NCI-H1048 (cell line): ENCODE measurements around the gene EPS8L3.
"Not testable (repeated sequence)": the region's sequence is repeated elsewhere in the genome, so short reads cannot be mapped to it uniquely, and the experiment has no call there.

Experiments
- DNase-seq: peaks from one replicate; lab custom pipeline; 2025; lab: John Stamatoyannopoulos, UW

The EPS8L3 gene

DNA sequence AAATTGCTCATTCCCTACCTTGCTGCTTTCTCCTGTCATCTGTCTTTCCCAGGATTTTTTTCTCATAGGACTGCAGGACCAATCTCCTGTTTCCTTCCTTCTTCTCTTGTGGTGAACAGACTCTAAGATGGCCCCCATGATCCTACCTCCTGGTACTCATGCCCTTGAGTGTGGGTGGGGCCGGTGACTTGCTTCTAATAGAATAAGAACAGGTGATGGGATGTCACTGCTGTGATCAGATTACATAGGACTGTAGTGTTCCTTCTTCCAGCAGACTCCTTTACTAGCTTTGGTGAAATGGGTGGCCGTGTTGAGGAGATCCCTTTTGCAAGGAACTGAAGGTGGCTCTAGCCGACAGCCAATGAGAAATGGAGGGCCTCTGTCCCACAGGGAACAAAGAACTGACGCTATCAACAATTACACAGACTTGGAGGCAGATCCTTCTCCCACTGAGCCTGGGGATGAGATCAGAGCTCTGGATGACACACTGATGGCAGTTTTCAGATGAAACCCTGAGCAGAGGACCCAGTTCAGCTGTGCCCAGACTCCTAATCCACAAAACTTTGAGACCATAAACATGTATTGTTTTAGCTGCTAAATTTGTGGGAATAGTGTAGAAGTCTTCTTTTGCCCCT is 30.4 kb downstream of the EPS8L3 start:
- no peak for DNase-seq

- DNase-seq = no peak
Measured at GRCh38 chr1:109732390-109732881, 31.3 kb downstream of the EPS8L3 start.

DNA sequence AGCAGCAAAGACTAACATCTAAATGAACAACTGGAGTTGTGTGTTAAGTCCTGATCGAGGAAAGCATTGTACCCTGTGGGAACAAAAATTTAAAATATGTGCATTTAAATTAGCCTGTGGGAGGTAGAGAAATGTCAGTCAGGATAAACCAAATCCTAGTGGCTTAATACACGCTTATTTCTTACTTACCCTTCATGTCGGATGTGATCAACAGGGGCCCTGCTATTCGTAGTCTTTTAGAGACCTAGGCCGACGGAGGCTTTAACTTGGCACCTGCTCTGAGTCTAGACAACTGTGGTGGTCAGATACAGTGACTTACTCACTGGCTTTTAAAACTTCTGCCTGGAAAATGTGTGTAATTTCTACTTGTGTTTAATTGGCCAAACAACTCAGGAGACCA is 33.1 kb downstream of the EPS8L3 start:
- DNase-seq = no peak

DNA sequence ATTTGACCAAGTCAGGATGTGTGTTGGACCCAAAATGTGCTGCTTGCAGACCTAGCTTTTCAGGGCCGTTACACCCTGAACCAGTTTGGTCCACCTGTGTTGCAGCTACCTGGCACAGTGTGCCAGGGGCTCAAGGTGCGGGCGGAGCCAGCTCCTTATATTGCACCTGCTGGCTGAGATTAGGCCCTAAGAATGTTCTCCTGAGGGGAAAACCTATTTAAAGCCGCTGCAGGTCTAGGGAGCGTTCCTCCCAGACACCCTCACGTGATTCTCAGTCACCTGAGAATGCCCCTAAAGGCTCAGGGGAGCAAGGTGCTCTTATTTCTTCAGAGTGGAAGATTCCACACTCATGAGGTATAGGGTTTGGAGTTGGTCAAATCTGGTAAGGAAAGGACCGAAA is 34.9 kb downstream of the EPS8L3 start:
- no peak for DNase-seq

DNA sequence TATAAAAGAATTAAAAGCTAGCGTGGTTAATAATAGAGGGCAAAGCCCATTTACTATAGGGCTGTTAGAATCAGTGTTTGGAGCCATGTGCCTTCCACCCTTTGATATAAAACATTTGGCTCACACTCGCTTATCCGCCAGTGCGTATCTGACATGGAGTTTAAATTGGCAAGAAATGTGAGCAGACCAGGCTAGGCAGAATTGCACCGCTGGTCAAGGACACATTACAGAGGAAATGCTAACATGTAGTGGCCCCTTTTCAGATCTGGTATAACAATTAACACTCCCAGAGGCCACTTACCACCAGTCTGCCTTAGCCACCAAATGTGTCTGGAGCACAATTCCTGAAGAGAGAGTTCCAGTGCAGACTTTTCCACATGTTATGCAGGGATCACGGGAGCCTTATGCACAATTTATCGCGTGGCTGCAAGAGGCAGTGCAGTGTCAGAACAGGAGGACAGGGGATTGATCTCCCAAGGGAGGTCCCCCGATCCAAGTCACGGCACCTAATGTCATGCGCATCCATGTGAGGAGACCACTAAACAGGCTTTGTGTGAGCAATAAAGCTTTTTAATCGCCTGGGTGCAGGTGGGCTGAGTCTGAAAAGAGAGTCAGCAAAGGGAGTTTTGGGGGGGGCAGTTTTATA is 36.9 kb downstream of the EPS8L3 start:
- DNase-seq = no peak

DNA sequence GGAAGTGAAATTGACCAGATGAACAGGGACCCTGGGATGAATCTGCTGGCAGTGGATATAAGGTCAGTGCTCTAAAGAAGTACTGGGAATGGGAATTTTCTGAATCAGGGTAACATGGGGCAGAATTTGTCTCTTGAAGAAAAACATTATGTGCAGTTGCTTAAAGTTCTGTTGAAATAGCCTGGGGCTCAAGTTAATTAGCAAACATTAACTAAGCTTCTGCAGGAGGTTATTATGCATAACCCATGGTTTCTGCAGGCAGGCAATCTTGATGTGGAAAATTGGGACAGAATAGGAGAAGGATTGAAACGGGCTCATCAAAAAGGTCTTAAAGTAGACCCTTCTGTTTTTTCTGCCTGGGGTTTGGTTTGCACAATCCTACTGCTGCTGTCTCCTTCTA is 37.7 kb downstream of the EPS8L3 start:
- no peak for DNase-seq

GRCh38 chr1:109725510-109725909 is 38.2 kb downstream of the EPS8L3 start:
- DNase-seq = no peak

DNA sequence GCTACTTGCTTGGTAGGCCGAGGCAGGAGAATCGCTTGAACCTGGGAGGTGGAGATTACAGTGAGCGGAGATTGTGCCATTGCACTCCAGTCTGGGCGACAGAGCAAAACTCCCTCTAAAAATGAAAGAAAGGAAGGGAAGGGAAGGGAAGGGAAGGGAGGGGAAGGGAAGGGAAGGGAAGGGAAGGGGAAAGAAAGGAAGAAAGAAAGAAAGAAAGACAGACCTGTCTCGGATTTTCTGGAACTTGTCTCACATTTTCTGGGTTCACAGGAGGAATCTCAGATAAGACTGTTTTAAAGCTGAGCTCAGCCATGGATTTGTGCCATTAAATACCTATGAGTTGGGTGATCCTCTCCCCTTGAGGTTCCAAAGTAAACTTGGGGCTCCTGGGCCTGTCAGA is 38.8 kb downstream of the EPS8L3 start:
- DNase-seq = no peak

- no peak for DNase-seq
Measured at GRCh38 chr1:109722908-109723691, 40.6 kb downstream of the EPS8L3 start.

DNA sequence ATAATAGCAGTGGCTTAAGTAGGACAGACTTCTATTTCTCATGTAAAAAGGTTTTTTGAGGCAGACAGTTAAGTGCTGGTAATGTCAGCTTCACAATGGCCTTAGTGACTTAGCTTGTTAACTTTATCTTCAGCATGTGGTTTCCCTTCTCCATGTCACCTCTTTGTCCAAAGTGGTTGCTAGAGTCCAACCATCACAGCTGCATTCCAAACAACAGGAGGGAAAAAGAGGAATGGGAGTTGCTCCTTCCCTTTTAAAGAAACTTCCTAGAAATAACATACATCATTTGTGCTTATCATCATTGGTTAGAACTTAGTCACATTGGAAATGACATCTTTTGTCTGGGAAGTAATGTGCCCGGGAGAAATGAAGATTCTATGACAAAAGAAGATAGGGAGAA is 41.8 kb downstream of the EPS8L3 start:
- DNase-seq = no peak

- DNase-seq = no peak
Measured at GRCh38 chr1:109721042-109721441, 42.7 kb downstream of the EPS8L3 start.

GRCh38 chr1:109719337-109719837 is 44.3 kb downstream of the EPS8L3 start:
- DNase-seq = no peak

GRCh38 chr1:109718495-109718894 is 45.2 kb downstream of the EPS8L3 start:
- DNase-seq = no peak

DNA sequence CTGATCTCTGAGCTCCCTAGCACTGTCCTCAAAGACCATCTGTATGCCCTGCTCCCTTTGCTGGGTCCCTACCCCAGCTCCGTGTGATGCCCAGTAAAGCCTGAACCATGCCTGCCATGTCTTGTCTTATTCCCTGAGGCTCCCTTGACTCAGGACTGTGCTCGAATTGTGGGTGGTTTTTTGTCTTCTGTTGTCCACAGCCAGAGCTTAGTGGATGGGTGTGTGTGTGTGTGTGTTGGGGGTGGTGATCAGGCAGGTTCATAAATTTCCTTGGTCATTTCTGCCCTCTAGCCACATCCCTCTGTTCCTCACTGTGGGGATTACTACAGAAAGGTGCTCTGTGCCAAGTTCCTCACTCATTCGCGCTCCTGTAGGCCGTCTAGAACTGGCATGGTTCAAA is 46.0 kb downstream of the EPS8L3 start:
- no peak for DNase-seq

- no peak for DNase-seq
Measured at GRCh38 chr1:109716570-109717090, 47.1 kb downstream of the EPS8L3 start.

DNA sequence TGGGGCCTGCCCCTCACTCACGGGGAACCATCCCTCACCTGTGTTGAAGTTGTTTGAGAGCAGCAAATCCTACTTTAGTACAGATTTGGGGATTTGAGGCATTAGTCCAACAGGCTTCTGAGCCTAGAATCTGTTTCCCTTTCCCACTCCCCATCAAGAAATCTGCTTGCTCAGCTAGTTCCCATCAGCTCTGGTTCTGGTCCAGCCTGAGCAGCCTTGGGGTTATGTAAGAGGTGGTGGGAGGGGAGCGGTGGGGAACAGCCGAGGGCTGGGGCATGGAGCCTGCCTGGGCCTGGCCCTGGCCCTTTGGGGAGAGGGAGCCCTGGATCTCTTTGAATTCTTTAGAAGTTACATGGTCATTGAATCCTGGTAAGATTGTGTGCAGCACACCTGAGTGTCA is 47.6 kb downstream of the EPS8L3 start:
- no peak for DNase-seq

GRCh38 chr1:109714661-109715372 is 48.9 kb downstream of the EPS8L3 start:
- DNase-seq = no peak

GRCh38 chr1:109713636-109714035 is 50.1 kb downstream of the EPS8L3 start:
- no peak for DNase-seq

DNA sequence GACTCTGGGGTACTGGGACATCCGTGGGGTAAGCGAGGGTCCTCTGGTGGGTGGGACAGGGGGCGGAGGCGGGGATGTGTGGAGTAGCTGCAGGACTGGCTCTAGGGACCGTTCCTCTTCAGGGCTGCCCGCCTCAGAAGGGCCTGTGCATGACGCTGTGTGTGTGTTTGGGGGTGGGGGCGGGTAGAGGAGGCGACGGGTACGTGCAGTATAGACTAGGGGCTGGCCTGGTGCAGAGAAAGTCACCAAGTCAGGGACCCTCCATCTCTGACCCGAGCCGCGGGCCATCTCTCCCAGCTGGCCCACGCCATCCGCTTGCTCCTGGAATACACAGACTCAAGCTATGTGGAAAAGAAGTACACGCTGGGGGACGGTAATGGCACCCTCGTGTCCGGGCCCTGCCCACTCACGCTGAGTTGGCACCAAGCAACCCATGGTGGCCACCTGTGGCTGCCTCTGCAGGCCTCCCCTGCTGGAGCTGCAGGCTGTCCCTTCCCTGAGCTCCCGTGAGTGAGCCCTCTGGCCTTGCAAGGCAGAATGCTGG is 51.3 kb downstream of the EPS8L3 start:
- no peak for DNase-seq

DNA sequence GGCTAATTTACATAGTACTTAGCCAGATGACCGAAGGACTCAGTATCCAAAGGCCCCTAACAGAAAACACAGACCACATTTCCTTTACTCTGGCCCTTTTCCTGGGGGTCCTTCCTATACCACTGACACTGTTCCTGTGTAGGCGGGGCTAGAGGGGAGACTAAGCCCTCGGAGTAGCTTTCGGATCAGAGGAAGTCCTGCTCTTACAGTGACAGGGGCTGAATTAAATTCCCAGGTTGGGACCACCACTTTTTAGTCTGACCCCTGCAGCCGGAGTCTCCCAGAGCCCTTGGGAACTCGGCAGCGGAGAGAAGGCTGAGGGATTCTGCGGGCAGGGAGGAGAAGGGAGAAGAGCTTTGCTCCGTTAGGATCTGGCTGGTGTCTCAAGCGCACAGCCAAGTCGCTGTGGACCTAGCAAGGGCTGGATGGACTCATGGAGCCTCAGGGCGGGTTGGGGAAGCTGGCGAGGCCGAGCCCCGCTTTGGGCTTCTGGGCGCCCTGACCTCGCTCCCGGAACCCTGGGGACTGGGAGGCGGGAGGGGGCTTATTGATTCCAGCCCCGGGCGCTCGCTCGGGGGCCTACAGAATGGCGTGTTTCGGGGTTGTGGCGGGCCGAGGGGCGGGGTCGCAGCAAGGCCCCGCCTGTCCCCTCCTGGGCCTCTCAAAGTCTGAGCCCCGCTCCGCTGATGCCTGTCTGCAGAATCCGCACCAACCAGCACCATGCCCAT is 52.0 kb downstream of the EPS8L3 start, which contains the start of gene GSTM5:
TSS of gene GSTM5 (plus strand) at position 659 of the 728 bp plus-strand sequence. CDS start at position 721, 62 bp downstream.
- DNase-seq = not testable (repeated sequence)

GRCh38 chr1:109709822-109710221 is 53.9 kb downstream of the EPS8L3 start:
- not testable (repeated sequence) for DNase-seq
